GM21528 (cell line): ENCODE results near the gene PDCD1.

Source experiments
- ATAC-seq: cut with Tn5 transposase; IDR thresholded peaks from one replicate; pipeline ENCODE4 v1.9.1; 2021; ENCODE audit warnings: mild to moderate bottlenecking, moderate library complexity; ENCODE audit not compliant: unreplicated experiment, low FRiP score

Gene PDCD1

DNA sequence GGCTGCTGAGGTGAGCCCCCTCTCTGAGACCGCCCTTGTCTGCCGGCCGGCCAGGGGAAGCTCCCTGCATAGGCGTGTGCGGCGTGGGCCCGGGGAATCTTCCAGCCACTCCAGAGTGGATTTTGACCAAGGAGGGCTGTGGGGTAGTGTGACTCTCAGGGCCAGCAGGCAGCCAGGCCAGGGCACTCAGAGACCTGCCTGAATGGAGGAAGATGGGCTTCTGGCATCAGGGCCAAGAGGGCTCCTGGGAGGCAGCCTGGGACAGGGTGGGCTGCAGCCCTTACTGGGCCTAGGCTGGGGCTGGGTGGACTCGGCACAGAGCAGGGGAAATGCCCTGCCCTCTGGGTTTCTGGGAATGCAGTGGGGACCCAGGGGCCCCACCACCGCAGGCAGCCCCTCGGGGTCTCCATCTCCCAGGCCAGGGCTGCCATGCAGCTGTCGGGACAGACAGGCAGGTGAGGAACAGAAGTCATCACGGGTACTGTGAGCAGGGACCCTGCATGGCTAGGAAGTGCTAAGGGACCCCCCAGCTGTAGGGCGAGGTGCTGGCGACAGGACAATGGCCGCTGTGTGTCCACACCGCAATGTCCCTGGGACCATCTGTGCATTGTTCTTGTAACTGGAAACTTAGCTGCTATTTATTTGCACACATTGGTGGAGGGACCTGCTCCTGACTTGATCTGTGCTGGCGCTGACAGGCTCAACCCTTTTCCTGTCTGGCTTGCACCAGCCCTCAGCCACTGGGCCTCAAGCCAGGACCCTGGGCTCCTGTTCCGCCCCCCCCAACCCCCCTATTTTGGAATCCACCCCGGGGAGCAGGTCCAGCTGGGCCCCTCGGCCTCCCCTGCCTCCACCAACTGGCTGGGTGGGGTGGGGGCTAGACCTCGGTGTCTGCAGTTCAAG lies 4.1 kb downstream of the PDCD1 start:
- no peak for ATAC-seq

GRCh38 chr2:241853651-241854341 lies 4.9 kb downstream of the PDCD1 start:
- ATAC-seq = no peak

DNA sequence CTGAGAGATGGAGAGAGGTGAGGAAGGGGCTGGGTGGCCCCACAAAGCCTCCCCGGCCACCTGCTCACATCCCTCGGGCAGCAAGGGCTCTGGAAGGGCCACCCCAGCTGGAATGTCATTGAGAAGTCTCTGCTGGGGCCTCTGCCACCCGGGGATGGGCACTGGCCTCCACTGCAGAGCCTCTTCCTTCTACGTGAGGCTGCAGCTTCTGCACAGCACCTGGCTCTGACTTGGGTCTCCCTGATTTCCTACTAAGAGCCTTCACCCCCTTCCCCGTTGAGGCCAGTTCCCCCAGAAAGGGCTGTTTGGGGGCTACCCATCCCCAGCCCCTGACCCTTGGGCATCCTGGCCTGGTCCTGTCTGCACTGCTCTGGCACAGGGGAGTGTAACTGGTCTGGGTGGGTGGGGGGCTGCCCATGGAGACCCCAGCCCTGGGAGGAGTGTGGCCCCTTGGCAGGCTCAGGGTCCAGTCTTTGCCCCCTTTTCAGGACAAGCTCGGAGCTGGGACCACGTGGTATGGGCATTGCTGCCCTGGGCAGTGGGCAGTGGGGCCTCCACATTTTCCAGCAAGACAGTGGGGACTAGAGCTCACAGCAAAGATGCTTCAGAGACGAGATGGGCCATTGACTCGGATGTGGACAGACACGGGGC lies 5.6 kb downstream of the PDCD1 start:
- ATAC-seq = no peak

DNA sequence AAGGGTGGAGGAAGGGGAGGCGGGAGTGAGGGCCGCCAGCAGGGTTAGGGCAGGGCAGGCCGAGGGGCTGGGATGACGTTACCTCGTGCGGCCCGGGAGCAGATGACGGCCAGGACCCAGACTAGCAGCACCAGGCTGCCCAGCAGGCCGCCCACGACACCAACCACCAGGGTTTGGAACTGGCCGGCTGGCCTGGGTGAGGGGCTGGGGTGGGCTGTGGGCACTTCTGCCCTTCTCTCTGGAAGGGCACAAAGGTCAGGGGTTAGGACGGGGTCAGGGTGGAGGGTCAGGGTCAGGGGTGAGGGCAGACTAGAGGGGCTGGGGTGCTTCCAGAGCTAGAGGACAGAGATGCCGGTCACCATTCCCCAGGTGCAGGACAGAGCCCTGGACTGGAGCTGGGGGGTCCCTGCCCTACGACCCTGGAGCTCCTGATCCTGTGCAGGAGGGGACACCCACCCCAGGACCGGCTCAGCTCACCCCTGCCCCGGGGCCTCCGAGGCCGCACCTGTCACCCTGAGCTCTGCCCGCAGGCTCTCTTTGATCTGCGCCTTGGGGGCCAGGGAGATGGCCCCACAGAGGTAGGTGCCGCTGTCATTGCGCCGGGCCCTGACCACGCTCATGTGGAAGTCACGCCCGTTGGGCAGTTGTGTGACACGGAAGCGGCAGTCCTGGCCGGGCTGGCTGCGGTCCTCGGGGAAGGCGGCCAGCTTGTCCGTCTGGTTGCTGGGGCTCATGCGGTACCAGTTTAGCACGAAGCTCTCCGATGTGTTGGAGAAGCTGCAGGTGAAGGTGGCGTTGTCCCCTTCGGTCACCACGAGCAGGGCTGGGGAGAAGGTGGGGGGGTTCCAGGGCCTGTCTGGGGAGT lies 6.3 kb downstream of the PDCD1 start:
- ATAC-seq = no peak

GRCh38 chr2:241851325-241852115 lies 7.2 kb downstream of the PDCD1 start:
- ATAC-seq = no peak

GRCh38 chr2:241850544-241851324 lies 8.0 kb downstream of the PDCD1 start:
- no peak for ATAC-seq

DNA sequence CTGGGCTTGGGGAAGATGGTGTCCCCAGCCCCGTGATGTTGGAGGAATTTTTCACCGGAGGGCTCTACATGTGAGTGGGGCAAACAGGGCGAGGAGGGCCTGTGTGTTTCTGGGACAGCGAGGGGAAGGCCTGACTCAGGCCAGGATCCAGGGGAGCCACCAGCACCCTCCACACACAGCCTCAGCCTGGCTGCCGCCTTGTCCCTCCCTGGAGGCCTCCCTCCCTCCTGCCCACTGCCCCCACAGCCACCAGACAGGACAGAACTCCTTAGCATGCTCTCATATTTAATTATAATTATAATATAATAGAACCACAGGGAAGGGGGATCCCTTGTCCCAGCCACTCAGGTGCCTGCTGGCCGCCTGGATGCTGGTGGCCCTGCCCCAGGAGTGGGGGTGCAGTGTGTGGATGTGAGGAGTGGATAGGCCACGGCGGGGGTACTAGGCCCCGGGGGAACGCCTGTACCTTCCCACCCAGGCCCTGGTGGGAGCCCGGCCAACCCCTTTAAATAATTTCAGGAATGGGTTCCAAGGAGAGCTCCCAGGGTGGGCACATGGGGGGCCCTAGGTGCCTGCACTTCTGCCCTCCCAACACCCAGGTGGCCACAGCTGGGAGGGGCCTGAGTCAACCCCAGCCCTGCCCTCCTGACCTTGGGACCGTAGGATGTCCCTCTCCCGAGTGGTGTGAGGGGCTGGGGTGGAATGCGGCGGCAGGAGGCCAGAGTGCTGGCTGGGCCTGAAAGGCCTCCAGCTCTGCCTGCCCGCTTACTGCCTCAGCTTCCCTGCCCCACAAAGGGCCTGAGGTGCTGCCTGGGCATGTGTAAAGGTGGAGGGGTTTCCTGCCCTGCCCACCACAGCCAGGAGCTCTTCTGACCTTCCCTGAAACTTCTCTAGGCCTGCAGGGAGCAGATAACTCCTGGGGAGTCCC lies 8.8 kb downstream of the PDCD1 start:
- no peak for ATAC-seq

DNA sequence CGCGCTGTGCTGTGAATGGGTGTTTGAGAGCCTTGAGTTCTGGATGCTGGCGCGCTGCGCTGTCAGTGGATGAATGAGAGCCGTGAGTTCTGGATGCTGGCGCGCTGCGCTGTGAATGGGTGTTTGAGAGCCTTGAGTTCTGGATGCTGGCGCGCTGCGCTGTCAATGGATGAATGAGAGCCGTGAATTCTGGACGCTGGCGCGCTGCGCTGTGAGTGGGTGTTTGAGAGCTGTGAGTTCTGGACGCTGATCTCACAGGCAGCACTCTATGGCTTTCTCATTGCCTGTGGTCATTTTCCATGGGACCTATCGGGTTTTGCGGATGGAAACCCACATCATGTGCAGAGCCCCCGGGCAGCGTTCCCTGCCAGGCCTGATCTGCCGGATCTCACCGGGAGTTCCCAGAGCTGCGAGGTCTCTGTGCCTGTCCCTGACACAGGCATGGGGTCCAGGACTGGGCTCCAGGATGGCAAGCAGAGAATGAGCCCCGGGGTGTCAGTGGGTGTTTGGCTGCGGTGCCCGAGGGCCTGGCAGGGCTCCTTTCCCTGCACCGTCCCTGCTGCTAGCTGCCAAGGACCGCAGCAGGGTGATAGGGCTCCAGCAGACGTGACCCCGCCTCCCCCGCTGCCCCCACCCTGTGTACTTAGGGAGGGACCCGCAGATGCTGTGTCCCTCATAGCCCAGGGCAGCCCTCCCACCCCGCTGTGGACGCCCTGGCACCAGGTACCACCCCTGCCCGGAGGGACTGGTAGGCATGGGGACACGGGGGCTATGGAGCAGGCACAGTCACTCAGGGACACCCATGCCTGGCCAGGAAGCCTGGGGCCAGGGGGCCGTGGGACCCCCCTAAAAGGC lies 9.7 kb downstream of the PDCD1 start:
- ATAC-seq = no peak

GRCh38 chr2:241846406-241846805 lies 12.3 kb downstream of the PDCD1 start:
- ATAC-seq = no peak

DNA sequence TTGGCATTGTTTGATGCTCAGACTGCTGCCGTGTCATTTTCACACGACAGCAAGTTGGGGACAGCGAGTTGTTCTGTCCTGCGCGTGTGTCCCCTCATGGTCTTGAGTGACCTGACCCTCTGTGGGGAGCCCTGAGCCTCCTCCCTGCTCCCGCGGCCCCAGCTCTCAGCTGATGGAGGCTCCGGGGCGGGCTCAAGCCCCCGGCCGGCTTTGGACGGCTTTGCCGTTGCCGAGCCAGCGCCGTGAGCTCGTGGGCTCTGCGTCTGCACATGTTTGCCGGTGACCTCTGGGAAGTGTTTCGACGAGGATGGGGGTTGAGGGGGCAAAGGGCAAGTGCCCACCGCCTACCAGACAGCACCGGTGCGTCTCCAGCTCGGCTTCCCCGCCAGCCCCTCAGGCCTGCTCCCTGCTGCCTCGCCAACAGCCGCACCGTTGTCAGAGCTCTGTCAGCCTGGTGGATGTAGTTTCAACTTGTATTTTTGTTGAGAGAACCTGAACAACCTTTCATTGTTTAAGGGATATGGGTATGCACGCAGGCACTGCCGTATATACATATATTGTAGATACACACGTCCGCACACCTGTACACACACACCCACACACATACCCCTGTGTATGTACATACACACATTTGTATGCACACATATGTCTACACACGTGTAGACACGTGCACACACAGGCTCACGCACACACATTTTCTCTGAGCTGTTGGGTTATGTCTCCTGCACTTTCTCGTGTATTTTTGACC lies 13.7 kb downstream of the PDCD1 start:
- ATAC-seq = no peak

- peak; percentile 56 for ATAC-seq
Measured at GRCh38 chr2:241844066-241844728, 14.5 kb downstream of the PDCD1 start.

DNA sequence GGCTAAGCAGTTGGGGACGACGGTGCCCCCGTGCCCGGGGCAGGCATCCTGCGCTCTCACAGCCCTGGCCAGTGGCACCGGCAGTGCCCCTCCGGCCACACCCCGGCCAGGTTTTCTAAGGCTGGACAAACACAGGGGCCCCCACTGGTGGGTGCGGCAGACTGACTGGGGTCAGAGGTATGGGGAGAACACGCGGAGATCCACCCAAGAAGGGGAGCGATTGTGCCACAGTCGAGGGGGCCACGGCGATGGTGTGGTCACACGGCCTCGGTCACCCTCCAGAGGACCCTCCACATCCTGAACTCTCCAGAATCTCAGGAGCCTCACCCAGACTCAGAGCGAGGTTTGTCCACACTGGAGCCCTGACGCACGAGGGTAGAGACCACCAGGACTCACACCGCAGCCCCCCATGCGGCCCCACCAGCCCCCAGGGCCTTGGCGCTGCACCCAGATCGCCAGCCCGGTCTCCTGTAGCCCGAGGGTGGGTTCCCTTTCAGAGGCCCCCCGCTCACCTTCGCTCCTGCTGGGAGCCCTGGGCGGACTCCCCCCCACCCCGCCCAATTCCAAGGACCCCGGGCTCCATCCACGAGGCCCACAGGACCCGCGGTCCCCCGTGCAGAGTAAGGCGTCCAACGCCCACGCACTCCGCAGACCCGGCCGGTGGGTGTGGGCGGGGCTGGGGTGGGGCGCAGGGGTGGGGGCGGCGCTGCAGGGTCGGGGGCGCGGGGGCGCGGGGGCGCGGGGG lies 15.2 kb downstream of the PDCD1 start:
- no peak for ATAC-seq

- ATAC-seq = no peak
Measured at GRCh38 chr2:241842620-241843211, 16.0 kb downstream of the PDCD1 start.

DNA sequence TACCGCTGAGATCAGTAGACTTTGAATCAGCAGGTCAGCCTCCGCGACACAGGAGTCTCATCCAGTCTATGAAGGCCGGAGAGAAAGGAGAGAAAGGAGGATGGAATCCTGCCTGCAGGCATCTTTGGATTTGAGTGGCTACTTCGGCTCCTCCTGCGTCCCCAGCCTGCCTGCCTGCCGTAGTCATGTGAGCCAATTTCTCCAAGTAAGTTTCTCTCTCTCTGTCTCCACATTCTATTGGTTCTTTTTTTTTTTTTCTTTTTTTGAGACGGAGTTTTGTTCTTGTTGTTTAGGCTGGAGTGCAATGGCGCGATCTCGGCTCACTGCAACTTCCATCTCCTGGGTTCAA lies 16.7 kb downstream of the PDCD1 start:
- no peak for ATAC-seq
